ENCODE data around the gene CPLANE2. TPM values are rescaled to one million over a fixed set of nuclear protein-coding genes. Genes with fewer than 3 reads are reported as not detected.
A peak's percentile ranks its signal among the peaks of the same experiment; 100 is the strongest.

Gene CPLANE2
- total and polyA plus RNA-seq, 3 experiments from 2014 or later, result 2.6 to 5.6 (median 5.2) TPM

GRCh38 chr1:16253332-16253922 is 16.4 kb upstream of the CPLANE2 start:
- no peaks in the 10 kb centered on the region for H3K9me3 Mint-ChIP-seq
- no peak overlapping the region for H3K27ac ChIP-seq (ENCODE audit: low read depth, low read length)
- no peak overlapping the region for H3K4me3 Mint-ChIP-seq
- H3K4me1 ChIP-seq (ENCODE audit: insufficient read depth, low read length), result peaks cover 13% of the 10 kb centered on the region
- no peak for DNase-seq
- CTCF ChIA-PET, result no interaction called here
- peaks cover 36% of the 10 kb centered on the region for H3K36me3 ChIP-seq (ENCODE audit: insufficient read depth, low read length)
- no peak overlapping the region for H3K4me3 ChIP-seq (ENCODE audit: low read length)
- H3K27me3 ChIP-seq (ENCODE audit: insufficient read depth, low read length, poor library complexity, severe bottlenecking), result no peaks in the 10 kb centered on the region
- peaks cover 7 to 18% (median 15%) of the 10 kb centered on the region in 3 donors for H3K4me1 Mint-ChIP-seq
- H3K9me3 ChIP-seq (ENCODE audit: low read length), result no peaks in the 10 kb centered on the region
- H3K27me3 Mint-ChIP-seq, result no peaks in the 10 kb centered on the region
- H3K36me3 Mint-ChIP-seq, result peaks cover 0 to 87% (median 8%) of the 10 kb centered on the region in 3 donors
- H3K27ac Mint-ChIP-seq, result peak overlapping the region in 4 of 8 donors; percentile 8 to 84 (median 64)
- POLR2A ChIA-PET, result no interaction called here

DNA sequence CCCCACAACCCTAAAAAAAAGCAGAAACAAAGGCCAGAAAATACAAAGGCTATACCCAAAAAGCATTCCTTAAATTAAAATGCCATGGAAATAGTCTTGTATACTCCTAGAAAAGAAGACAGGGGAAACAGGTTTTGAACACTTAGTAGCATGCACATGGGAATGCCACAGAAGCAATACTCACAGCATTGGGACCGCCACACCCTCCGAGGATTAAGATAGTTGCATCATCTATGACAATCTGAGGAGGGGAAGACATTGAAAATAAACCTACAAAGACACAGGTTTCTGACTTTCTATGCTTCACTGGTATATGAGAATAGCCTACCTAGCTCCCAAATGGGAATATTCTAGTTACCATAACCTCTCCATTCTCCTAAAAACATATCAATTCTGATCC is 15.9 kb upstream of the CPLANE2 start:
- H3K4me3 ChIP-seq (ENCODE audit: low read length), result no peak overlapping the region
- H3K27ac ChIP-seq (ENCODE audit: low read depth, low read length), result no peak overlapping the region
- ChIA-PET POLR2A (no interaction called here), CTCF (no interaction called here)
- peaks cover 13% of the 10 kb centered on the region for H3K4me1 ChIP-seq (ENCODE audit: insufficient read depth, low read length)
- H3K9me3 ChIP-seq (ENCODE audit: low read length), result no peaks in the 10 kb centered on the region
- peaks cover 7 to 20% (median 16%) of the 10 kb centered on the region in 3 donors for H3K4me1 Mint-ChIP-seq
- DNase-seq, result no peak
- peaks cover 0 to 87% (median 8%) of the 10 kb centered on the region in 3 donors for H3K36me3 Mint-ChIP-seq
- no peaks in the 10 kb centered on the region for H3K9me3 Mint-ChIP-seq
- H3K27me3 Mint-ChIP-seq, result no peaks in the 10 kb centered on the region
- H3K27me3 ChIP-seq (ENCODE audit: insufficient read depth, low read length, poor library complexity, severe bottlenecking), result no peaks in the 10 kb centered on the region
- peak overlapping the region in 5 of 8 donors; percentile 2 to 54 (median 35) for H3K27ac Mint-ChIP-seq
- no peak overlapping the region for H3K4me3 Mint-ChIP-seq
- H3K36me3 ChIP-seq (ENCODE audit: insufficient read depth, low read length), result peaks cover 36% of the 10 kb centered on the region

DNA sequence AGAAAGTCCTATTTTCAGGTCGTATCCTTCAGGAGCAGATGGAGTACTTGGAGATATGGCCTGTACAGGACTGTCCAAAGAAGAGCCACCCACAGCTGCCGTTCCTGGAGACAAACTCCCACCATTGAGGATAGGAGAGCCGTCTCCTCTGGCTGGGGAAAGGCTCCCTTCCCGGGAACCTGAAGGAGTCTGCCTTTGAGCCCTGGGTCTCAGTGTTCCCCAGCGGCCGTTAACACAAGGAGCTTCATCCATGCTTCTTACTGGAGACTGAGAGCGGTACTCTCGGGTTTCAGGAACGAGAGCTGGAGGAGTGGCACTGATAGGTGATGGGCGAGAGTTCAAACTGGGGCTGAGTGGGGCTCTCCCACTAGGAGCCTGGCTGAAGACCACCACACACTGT is 14.4 kb upstream of the CPLANE2 start:
- Histone ChIP-seq H3K4me1 (ENCODE audit: insufficient read depth, low read length) (peaks cover 13% of the 10 kb centered on the region), H3K27me3 (ENCODE audit: insufficient read depth, low read length, poor library complexity, severe bottlenecking) (no peaks in the 10 kb centered on the region), H3K4me3 (ENCODE audit: low read length) (no peak overlapping the region), H3K36me3 (ENCODE audit: insufficient read depth, low read length) (peaks cover 36% of the 10 kb centered on the region), H3K9me3 (ENCODE audit: low read length) (no peaks in the 10 kb centered on the region), H3K27ac (ENCODE audit: low read depth, low read length) (no peak overlapping the region)
- Mint-ChIP-seq H3K4me3 (no peak overlapping the region), H3K4me1 (peaks cover 7 to 20% (median 16%) of the 10 kb centered on the region in 3 donors), H3K36me3 (peaks cover 0 to 86% (median 8%) of the 10 kb centered on the region in 3 donors), H3K27me3 (no peaks in the 10 kb centered on the region), H3K9me3 (no peaks in the 10 kb centered on the region), H3K27ac (peak overlapping the region in 3 of 8 donors; percentile 6 to 74 (median 8))
- POLR2A ChIA-PET, result no interaction called here
- CTCF ChIA-PET, result interaction anchor here (1.2 kb wide), 1 partner anchor 169 kb away, joined by 3 read pairs; no protein-coding TSS in a partner anchor
- no peak for DNase-seq

- no peaks in the 10 kb centered on the region for H3K27me3 ChIP-seq (ENCODE audit: insufficient read depth, low read length, poor library complexity, severe bottlenecking)
- peaks cover 33% of the 10 kb centered on the region for H3K36me3 ChIP-seq (ENCODE audit: insufficient read depth, low read length)
- H3K27ac Mint-ChIP-seq, result peak overlapping the region in 2 of 8 donors; percentile 32 to 35
- H3K4me3 ChIP-seq (ENCODE audit: low read length), result no peak overlapping the region
- ChIA-PET POLR2A (no interaction called here), CTCF (no interaction called here)
- no peak overlapping the region for H3K27ac ChIP-seq (ENCODE audit: low read depth, low read length)
- no peaks in the 10 kb centered on the region for H3K9me3 ChIP-seq (ENCODE audit: low read length)
- H3K36me3 Mint-ChIP-seq, result peaks cover 0 to 84% (median 8%) of the 10 kb centered on the region in 3 donors
- no peak for DNase-seq
- H3K27me3 Mint-ChIP-seq, result no peaks in the 10 kb centered on the region
- peaks cover 13% of the 10 kb centered on the region for H3K4me1 ChIP-seq (ENCODE audit: insufficient read depth, low read length)
- no peaks in the 10 kb centered on the region for H3K9me3 Mint-ChIP-seq
- H3K4me1 Mint-ChIP-seq, result peaks cover 7 to 20% (median 16%) of the 10 kb centered on the region in 3 donors
- no peak overlapping the region for H3K4me3 Mint-ChIP-seq
Observed at GRCh38 chr1:16250524-16251251, 13.7 kb upstream of the CPLANE2 start.

DNA sequence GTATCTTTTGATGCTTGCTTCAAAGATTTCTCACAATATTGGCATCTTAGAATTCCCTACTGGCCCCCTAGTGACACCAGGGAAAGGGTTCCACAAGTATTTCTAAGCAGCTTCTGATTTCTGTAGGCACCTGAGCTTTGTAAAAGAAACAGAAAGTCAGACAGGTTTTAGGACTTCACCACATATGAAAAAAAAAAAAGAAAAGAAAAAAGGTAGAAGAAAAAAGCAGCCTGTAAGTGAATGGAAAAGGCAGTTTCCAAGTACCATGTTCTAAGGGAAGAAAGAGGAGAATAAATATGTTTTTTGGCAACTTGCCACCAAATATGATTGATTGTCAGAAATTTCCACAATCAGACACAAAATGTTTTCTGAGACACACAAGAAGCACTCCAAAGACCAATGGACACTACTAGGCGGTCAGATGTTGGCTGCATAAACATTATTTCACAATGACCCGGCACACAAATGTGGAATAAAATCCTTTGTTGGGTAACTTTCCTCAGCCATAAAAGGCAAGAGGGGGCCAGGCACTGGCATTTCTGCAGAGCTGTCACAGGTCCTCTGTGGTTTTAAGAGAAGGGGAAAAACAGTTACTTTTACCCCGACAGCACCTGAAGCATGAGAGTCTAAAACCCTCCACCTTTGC is 12.7 kb upstream of the CPLANE2 start:
- Histone ChIP-seq H3K9me3 (ENCODE audit: low read length) (no peaks in the 10 kb centered on the region), H3K36me3 (ENCODE audit: insufficient read depth, low read length) (peaks cover 24% of the 10 kb centered on the region), H3K4me1 (ENCODE audit: insufficient read depth, low read length) (peaks cover 13% of the 10 kb centered on the region), H3K27me3 (ENCODE audit: insufficient read depth, low read length, poor library complexity, severe bottlenecking) (no peaks in the 10 kb centered on the region), H3K27ac (ENCODE audit: low read depth, low read length) (peak overlapping the region; percentile 35), H3K4me3 (ENCODE audit: low read length) (no peak overlapping the region)
- Mint-ChIP-seq H3K27me3 (no peaks in the 10 kb centered on the region), H3K4me1 (peaks cover 5 to 20% (median 16%) of the 10 kb centered on the region in 3 donors), H3K9me3 (no peaks in the 10 kb centered on the region), H3K4me3 (no peak overlapping the region), H3K36me3 (peaks cover 0 to 75% (median 6%) of the 10 kb centered on the region in 3 donors), H3K27ac (peak overlapping the region; percentile 26 to 75 (median 46))
- ChIA-PET POLR2A (no interaction called here), CTCF (no interaction called here)
- no peak for DNase-seq

GRCh38 chr1:16248603-16249516 is 11.9 kb upstream of the CPLANE2 start:
- CTCF ChIA-PET, result no interaction called here
- no peak for DNase-seq
- peaks cover 18% of the 10 kb centered on the region for H3K4me1 ChIP-seq (ENCODE audit: insufficient read depth, low read length)
- peaks cover 8 to 20% (median 20%) of the 10 kb centered on the region in 3 donors for H3K4me1 Mint-ChIP-seq
- H3K27ac ChIP-seq (ENCODE audit: low read depth, low read length), result peak overlapping the region; percentile 35
- H3K9me3 Mint-ChIP-seq, result no peaks in the 10 kb centered on the region
- H3K4me3 Mint-ChIP-seq, result no peak overlapping the region
- no peak overlapping the region for H3K4me3 ChIP-seq (ENCODE audit: low read length)
- H3K36me3 ChIP-seq (ENCODE audit: insufficient read depth, low read length), result peaks cover 17% of the 10 kb centered on the region
- H3K36me3 Mint-ChIP-seq, result peaks cover 0 to 66% (median 6%) of the 10 kb centered on the region in 3 donors
- peak overlapping the region; percentile 15 to 87 (median 60) for H3K27ac Mint-ChIP-seq
- H3K9me3 ChIP-seq (ENCODE audit: low read length), result no peaks in the 10 kb centered on the region
- H3K27me3 Mint-ChIP-seq, result no peaks in the 10 kb centered on the region
- POLR2A ChIA-PET, result no interaction called here
- no peaks in the 10 kb centered on the region for H3K27me3 ChIP-seq (ENCODE audit: insufficient read depth, low read length, poor library complexity, severe bottlenecking)

GRCh38 chr1:16248007-16248436 is 11.0 kb upstream of the CPLANE2 start:
- peak overlapping the region in 4 of 8 donors; percentile 52 to 74 (median 64) for H3K27ac Mint-ChIP-seq
- POLR2A ChIA-PET, result no interaction called here

More at GRCh38 chr1:16248007-16248436, 11.0 kb upstream of the CPLANE2 start:
- H3K36me3 Mint-ChIP-seq, result peaks cover 0 to 58% (median 6%) of the 10 kb centered on the region in 3 donors
- Histone ChIP-seq H3K27me3 (ENCODE audit: insufficient read depth, low read length, poor library complexity, severe bottlenecking) (no peaks in the 10 kb centered on the region), H3K4me1 (ENCODE audit: insufficient read depth, low read length) (peaks cover 18% of the 10 kb centered on the region), H3K27ac (ENCODE audit: low read depth, low read length) (peak overlapping the region; percentile 11), H3K36me3 (ENCODE audit: insufficient read depth, low read length) (peaks cover 12% of the 10 kb centered on the region), H3K4me3 (ENCODE audit: low read length) (no peak overlapping the region), H3K9me3 (ENCODE audit: low read length) (no peaks in the 10 kb centered on the region)
- H3K9me3 Mint-ChIP-seq, result no peaks in the 10 kb centered on the region
- H3K27me3 Mint-ChIP-seq, result no peaks in the 10 kb centered on the region
- CTCF ChIA-PET, result interaction anchor here (1.5 kb wide), 1 partner anchor 169 kb away, joined by 4 read pairs; no protein-coding TSS in a partner anchor
- no peak overlapping the region for H3K4me3 Mint-ChIP-seq
- peaks cover 8 to 20% (median 20%) of the 10 kb centered on the region in 3 donors for H3K4me1 Mint-ChIP-seq
- DNase-seq, result no peak

Data from CD8-positive, alpha-beta memory T cell (primary cell).